ENCODE results near the gene IL23R. TPM values are rescaled to one million over a fixed set of nuclear protein-coding genes. Genes with fewer than 3 reads are reported as not detected.

IL23R gene
- total RNA-seq, 1 donor from 2014 or later, result not detected

DNA sequence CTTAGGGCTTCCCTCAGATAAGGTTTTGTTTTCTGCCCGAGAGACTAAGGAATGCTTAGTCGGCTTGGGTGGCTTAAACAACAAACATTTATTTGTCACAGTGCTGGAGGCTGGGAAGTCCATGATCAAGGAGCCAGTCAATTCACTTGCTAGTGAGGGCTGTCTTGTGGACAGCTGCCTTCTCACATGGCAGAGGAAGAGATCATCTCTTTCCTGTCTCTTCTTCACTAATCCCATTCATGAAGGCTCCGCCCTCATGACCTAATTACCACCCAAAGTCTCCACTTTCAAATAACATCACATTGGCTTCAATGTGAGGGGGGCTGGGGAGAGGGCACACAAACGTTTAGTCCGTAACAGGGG, 90.9 kb downstream of the IL23R start:
- Histone ChIP-seq H3K27ac (replicated peaks) (no peak overlapping the region), H3K4me3 (no peak overlapping the region), H3K4me1 (no peaks in the 10 kb centered on the region), H3K9me3 (replicated peaks) (no peaks in the 10 kb centered on the region), H3K36me3 (no peaks in the 10 kb centered on the region), H3K27me3 (ENCODE audit: low read depth) (no peaks in the 10 kb centered on the region)
- no peak for DNase-seq
- TF ChIP-seq, protein P1, sequence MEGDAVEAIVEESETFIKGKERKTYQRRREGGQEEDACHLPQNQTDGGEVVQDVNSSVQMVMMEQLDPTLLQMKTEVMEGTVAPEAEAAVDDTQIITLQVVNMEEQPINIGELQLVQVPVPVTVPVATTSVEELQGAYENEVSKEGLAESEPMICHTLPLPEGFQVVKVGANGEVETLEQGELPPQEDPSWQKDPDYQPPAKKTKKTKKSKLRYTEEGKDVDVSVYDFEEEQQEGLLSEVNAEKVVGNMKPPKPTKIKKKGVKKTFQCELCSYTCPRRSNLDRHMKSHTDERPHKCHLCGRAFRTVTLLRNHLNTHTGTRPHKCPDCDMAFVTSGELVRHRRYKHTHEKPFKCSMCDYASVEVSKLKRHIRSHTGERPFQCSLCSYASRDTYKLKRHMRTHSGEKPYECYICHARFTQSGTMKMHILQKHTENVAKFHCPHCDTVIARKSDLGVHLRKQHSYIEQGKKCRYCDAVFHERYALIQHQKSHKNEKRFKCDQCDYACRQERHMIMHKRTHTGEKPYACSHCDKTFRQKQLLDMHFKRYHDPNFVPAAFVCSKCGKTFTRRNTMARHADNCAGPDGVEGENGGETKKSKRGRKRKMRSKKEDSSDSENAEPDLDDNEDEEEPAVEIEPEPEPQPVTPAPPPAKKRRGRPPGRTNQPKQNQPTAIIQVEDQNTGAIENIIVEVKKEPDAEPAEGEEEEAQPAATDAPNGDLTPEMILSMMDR (IDR thresholded peaks at IDR 0.05; ENCODE audit: borderline replicate concordance), result no peak
- intact Hi-C loops (cut with micrococcal nuclease), result no loop called here

DNA sequence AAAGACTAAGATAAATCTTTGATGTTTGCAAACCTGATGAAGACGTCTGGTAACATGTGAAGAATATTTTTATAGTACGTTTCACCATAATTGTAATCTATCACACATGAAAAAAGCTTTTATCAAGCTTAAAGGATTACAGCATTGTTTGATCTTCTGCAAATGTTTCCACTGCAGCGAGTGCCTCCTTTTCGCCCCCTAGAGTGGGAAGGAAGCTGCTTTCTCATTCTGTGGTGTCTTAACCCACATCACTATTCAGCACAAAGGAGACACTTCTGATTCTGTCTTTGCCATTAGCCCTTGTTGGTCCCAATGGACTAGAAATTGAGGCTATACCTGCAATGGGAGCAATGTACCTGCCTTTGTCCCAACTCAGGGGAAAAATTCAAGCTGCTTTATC, 95.4 kb downstream of the IL23R start:
- Histone ChIP-seq H3K27me3 (ENCODE audit: low read depth) (no peaks in the 10 kb centered on the region), H3K4me1 (no peaks in the 10 kb centered on the region)
- intact Hi-C loops (cut with micrococcal nuclease), result no loop called here

DNA sequence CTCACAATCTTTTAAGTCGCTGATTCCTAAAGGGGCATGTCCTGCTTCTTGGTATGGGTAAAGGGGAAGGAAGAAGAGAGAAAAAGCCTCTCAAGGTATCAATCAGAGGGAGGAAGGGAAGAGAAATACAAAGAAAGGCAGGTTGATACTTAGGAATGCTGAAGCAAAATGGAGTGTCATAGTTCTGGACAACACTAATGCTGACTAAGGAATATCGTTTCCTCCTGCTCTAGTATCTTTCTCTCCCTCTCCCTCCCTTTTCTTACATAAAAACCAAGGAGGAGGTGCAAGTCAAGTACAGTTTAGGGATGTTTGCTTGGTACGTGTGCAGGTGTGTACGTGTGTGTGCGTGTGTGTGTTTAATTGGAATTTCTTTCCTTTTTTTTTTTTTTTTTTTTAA, 96.5 kb downstream of the IL23R start:
- no peaks in the 10 kb centered on the region for H3K4me1 ChIP-seq
- H3K36me3 ChIP-seq, result no peaks in the 10 kb centered on the region
- peaks cover under 1% of the 10 kb centered on the region for H3K27me3 ChIP-seq (ENCODE audit: low read depth)
- intact Hi-C loops (cut with micrococcal nuclease), result no loop called here
- no peak for DNase-seq
- H3K27ac ChIP-seq (replicated peaks), result no peak overlapping the region
- TF ChIP-seq, protein P1 (IDR thresholded peaks at IDR 0.05; ENCODE audit: borderline replicate concordance), result no peak
- H3K9me3 ChIP-seq (replicated peaks), result no peaks in the 10 kb centered on the region
- H3K4me3 ChIP-seq, result no peak overlapping the region

More for the DNA sequence above, 95.4 kb downstream of the IL23R start:
- Histone ChIP-seq H3K9me3 (replicated peaks) (no peaks in the 10 kb centered on the region), H3K27ac (replicated peaks) (no peak overlapping the region), H3K36me3 (no peaks in the 10 kb centered on the region), H3K4me3 (no peak overlapping the region)
- TF ChIP-seq, protein P1 (IDR thresholded peaks at IDR 0.05; ENCODE audit: borderline replicate concordance), result no peak
- DNase-seq, result no peak

DNA sequence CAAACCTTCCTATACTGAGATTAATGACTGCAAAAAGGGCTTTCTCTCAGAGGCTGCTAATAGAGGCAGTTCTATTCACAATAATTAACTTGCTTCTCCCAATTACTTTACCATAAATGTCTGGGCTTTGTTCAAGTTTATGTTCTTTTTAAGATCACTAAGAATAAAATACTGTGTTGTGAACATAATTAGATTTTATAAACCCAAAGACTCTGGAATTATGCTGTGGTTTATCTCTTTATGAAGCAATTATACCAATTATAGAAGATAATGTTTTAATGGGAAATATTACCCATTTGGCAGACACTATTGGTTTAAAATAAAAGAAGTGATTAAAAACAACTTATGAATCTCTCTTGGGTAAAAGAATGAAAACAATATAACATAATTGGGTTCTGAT, 97.9 kb downstream of the IL23R start:
- Histone ChIP-seq H3K4me3 (no peak overlapping the region), H3K27ac (replicated peaks) (no peak overlapping the region), H3K27me3 (ENCODE audit: low read depth) (peaks cover 5% of the 10 kb centered on the region), H3K9me3 (replicated peaks) (no peaks in the 10 kb centered on the region), H3K36me3 (no peaks in the 10 kb centered on the region), H3K4me1 (no peaks in the 10 kb centered on the region)
- intact Hi-C loops (cut with micrococcal nuclease), result no loop called here
- TF ChIP-seq, protein P1 (IDR thresholded peaks at IDR 0.05; ENCODE audit: borderline replicate concordance), result no peak
- DNase-seq, result no peak

DNA sequence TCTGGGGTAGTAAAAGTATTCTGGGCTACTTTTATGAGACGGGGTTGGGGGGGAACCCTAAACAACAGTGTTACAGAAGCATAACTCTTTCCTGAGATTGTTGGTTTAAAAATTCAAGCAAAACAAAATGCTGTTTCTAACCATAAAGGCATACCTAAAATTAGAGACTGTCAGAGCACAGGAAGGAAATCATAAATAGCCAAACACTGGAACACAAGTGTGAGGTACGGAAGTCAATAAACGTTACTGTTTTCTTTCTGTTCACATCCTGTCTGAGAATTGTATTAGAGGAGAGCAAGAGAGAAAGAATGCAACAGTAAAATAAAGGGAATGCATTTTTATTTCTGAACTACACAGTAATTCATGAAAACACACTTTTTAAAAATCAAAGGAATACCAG, 98.6 kb downstream of the IL23R start:
- H3K27ac ChIP-seq (replicated peaks), result no peak overlapping the region
- TF ChIP-seq, protein P1 (IDR thresholded peaks at IDR 0.05; ENCODE audit: borderline replicate concordance), result no peak
- intact Hi-C loops (cut with micrococcal nuclease), result no loop called here

DNA sequence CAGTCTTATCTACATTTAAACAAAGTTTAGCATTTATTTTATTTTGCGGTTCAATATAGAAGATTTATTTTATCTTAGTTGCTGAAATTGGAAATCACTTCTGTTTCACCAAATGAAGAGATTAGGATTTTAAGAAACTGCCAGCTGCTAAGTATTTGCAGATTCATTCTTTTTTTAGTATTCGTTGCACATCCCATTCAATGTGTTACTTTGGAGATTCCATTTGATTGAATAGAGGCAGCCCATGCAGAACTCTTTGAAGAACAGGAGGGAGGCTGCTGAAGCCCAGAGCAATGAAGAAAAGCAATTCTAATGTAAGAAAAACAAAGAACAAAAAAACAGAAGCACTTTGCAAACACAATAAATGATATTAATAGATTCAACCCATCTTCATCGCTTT, 102.8 kb downstream of the IL23R start:
- Histone ChIP-seq H3K9me3 (replicated peaks) (peaks cover 16% of the 10 kb centered on the region), H3K4me3 (no peak overlapping the region), H3K4me1 (no peaks in the 10 kb centered on the region), H3K27me3 (ENCODE audit: low read depth) (peaks cover 5% of the 10 kb centered on the region), H3K36me3 (no peaks in the 10 kb centered on the region), H3K27ac (replicated peaks) (no peak overlapping the region)
- no peak for DNase-seq
- intact Hi-C loops (cut with micrococcal nuclease), result no loop called here
- TF ChIP-seq, protein P1 (IDR thresholded peaks at IDR 0.05; ENCODE audit: borderline replicate concordance), result no peak

More for the DNA sequence above, 98.6 kb downstream of the IL23R start:
- Histone ChIP-seq H3K4me3 (no peak overlapping the region), H3K36me3 (no peaks in the 10 kb centered on the region), H3K4me1 (no peaks in the 10 kb centered on the region), H3K27me3 (ENCODE audit: low read depth) (peaks cover 5% of the 10 kb centered on the region), H3K9me3 (replicated peaks) (no peaks in the 10 kb centered on the region)
- no peak for DNase-seq

All from left ventricle myocardium inferior (tissue), 1 donor.